Fibroblast of lung (primary cell): Measurements from ENCODE around the gene GRHL1.

Experiments
- EZH2 ChIP-seq: IDR thresholded peaks from 2 replicates; pipeline ENCODE4 v1.5.1; 2012; ENCODE audit warnings: low read length, control low read depth, mild to moderate bottlenecking; ENCODE audit errors: missing control alignments
- TF ChIP-seq, protein P1 (sequence below), 2 donors: IDR thresholded peaks in 1 of 2; conservative IDR thresholded peaks in 1 of 2; 1 replicate in 1 of 2; 2 replicates in 1 of 2; pipeline ENCODE4 v1.5.1; 2011 to 2012; ENCODE audit warnings: low read length in 2 of 2, control low read depth in 1 of 2, inconsistent platforms in 1 of 2, low read depth in 1 of 2, mild to moderate bottlenecking in 1 of 2

GRCh38 chr2:9997936-9998335 is 46.4 kb downstream of the GRHL1 start:
- TF ChIP-seq, protein P1, sequence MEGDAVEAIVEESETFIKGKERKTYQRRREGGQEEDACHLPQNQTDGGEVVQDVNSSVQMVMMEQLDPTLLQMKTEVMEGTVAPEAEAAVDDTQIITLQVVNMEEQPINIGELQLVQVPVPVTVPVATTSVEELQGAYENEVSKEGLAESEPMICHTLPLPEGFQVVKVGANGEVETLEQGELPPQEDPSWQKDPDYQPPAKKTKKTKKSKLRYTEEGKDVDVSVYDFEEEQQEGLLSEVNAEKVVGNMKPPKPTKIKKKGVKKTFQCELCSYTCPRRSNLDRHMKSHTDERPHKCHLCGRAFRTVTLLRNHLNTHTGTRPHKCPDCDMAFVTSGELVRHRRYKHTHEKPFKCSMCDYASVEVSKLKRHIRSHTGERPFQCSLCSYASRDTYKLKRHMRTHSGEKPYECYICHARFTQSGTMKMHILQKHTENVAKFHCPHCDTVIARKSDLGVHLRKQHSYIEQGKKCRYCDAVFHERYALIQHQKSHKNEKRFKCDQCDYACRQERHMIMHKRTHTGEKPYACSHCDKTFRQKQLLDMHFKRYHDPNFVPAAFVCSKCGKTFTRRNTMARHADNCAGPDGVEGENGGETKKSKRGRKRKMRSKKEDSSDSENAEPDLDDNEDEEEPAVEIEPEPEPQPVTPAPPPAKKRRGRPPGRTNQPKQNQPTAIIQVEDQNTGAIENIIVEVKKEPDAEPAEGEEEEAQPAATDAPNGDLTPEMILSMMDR (conservative IDR thresholded peaks at IDR 0.05 in 1 of 2, IDR thresholded peaks at IDR 0.05 in 1 of 2; ENCODE audit: low read depth in 1 of 2, low read length in 2 of 2): no peak
- TF ChIP-seq EZH2: no peak
